ENCODE results near the gene ZNF814. TPM values are rescaled to one million over a fixed set of nuclear protein-coding genes. Genes with fewer than 3 reads are reported as not detected.
"Not testable (repeated sequence)": the region's sequence is repeated elsewhere in the genome, so short reads cannot be mapped to it uniquely, and the experiment has no call there.

The ZNF814 gene
- total and polyA plus RNA-seq, 2 donors (not counting 1 experiment from before 2014, with no cell fraction given) = 5.5 to 6.1 TPM

GRCh38 chr19:57927587-57927986 is 38.8 kb upstream of the ZNF814 start:
- TF ChIP-seq EZH2 (IDR thresholded peaks at IDR 0.05; ENCODE audit: low read length, missing control alignments) = no peak
- TF ChIP-seq CTCF (conservative IDR thresholded peaks at IDR 0.05 in 1 of 2, IDR thresholded peaks at IDR 0.05 in 1 of 2; ENCODE audit: low read depth in 1 of 2, low read length in 2 of 2) = no peak
- peaks cover 4% of the 10 kb centered on the region for H3K9me3 ChIP-seq (ENCODE audit: control insufficient read depth, insufficient read depth, low read depth, low read length)
- no peak overlapping the region for H2AFZ ChIP-seq (ENCODE audit: low read length)
- no peak overlapping the region for H3K9ac ChIP-seq (ENCODE audit: insufficient read depth, low read length)
- no peaks in the 10 kb centered on the region for H3K79me2 ChIP-seq (ENCODE audit: control insufficient read depth, insufficient read depth, low read length)
- H3K36me3 ChIP-seq (ENCODE audit: control insufficient read depth, insufficient read depth, low read length) = peaks cover 3% of the 10 kb centered on the region
- no peak overlapping the region for H3K4me2 ChIP-seq (ENCODE audit: extremely low read depth, insufficient read depth, low read length)
- H3K4me1 ChIP-seq (ENCODE audit: control insufficient read depth, extremely low read depth, insufficient read depth, low read length) = no peaks in the 10 kb centered on the region
- no peak for DNase-seq (ENCODE audit: low read depth in 2 of 2)
- H3K27me3 ChIP-seq (ENCODE audit: control insufficient read depth, insufficient read depth, low read length) = no peaks in the 10 kb centered on the region
- H3K27ac ChIP-seq (ENCODE audit: insufficient read depth, low read length) = no peak overlapping the region
- H3K4me3 ChIP-seq (replicated peaks in 1 of 4; ENCODE audit: control extremely low read depth in 1 of 4, insufficient read depth in 1 of 4, low read depth in 3 of 4, low read length in 4 of 4) = no peak overlapping the region
- no peaks in the 10 kb centered on the region for H4K20me1 ChIP-seq (ENCODE audit: control insufficient read depth, extremely low read depth, insufficient read depth, low read length)

GRCh38 chr19:57916168-57916995 is 27.5 kb upstream of the ZNF814 start, which contains the start of gene ZNF417:
Gene ZNF417 (minus strand): TSS chr19:57916592. CDS start chr19:57916411, 181 bp downstream.
- Histone ChIP-seq H3K79me2 (ENCODE audit: control insufficient read depth, insufficient read depth, low read length) (peaks cover 17% of the 10 kb centered on the region), H3K27ac (ENCODE audit: insufficient read depth, low read length) (peak within 1 kb of the TSS; percentile 77), H2AFZ (ENCODE audit: low read length) (peak within 1 kb of the TSS; percentile 43), H3K4me2 (ENCODE audit: extremely low read depth, insufficient read depth, low read length) (peak within 1 kb of the TSS; percentile 68), H3K9ac (ENCODE audit: insufficient read depth, low read length) (peak within 1 kb of the TSS; percentile 73), H3K4me3 (replicated peaks in 1 of 4; ENCODE audit: control extremely low read depth in 1 of 4, insufficient read depth in 1 of 4, low read depth in 3 of 4, low read length in 4 of 4) (peak within 1 kb of the TSS; percentile 39 to 92 (median 85))
- H3K27me3 ChIP-seq (ENCODE audit: control insufficient read depth, insufficient read depth, low read length); H3K36me3 ChIP-seq (ENCODE audit: control insufficient read depth, insufficient read depth, low read length); H4K20me1 ChIP-seq (ENCODE audit: control insufficient read depth, extremely low read depth, insufficient read depth, low read length); H3K4me1 ChIP-seq (ENCODE audit: control insufficient read depth, extremely low read depth, insufficient read depth, low read length); H3K9me3 ChIP-seq (ENCODE audit: control insufficient read depth, insufficient read depth, low read depth, low read length): not testable (repeated sequence)
- peak; percentile 7 to 35 for TF ChIP-seq CTCF (conservative IDR thresholded peaks at IDR 0.05 in 1 of 2, IDR thresholded peaks at IDR 0.05 in 1 of 2; ENCODE audit: low read depth in 1 of 2, low read length in 2 of 2)
- DNase-seq (ENCODE audit: low read depth in 2 of 2) = peak; percentile 96

- H4K20me1 ChIP-seq (ENCODE audit: control insufficient read depth, extremely low read depth, insufficient read depth, low read length) = no peaks in the 10 kb centered on the region
- no peak overlapping the region for H3K4me2 ChIP-seq (ENCODE audit: extremely low read depth, insufficient read depth, low read length)
- DNase-seq (ENCODE audit: low read depth in 2 of 2) = no peak
- no peak overlapping the region for H3K27ac ChIP-seq (ENCODE audit: insufficient read depth, low read length)
- no peaks in the 10 kb centered on the region for H3K4me1 ChIP-seq (ENCODE audit: control insufficient read depth, extremely low read depth, insufficient read depth, low read length)
- no peak overlapping the region for H3K9ac ChIP-seq (ENCODE audit: insufficient read depth, low read length)
- no peaks in the 10 kb centered on the region for H3K9me3 ChIP-seq (ENCODE audit: control insufficient read depth, insufficient read depth, low read depth, low read length)
- TF ChIP-seq EZH2 (IDR thresholded peaks at IDR 0.05; ENCODE audit: low read length, missing control alignments) (no peak), CTCF (conservative IDR thresholded peaks at IDR 0.05 in 1 of 2, IDR thresholded peaks at IDR 0.05 in 1 of 2; ENCODE audit: low read depth in 1 of 2, low read length in 2 of 2) (no peak)
- no peak overlapping the region for H2AFZ ChIP-seq (ENCODE audit: low read length)
- peaks cover 3% of the 10 kb centered on the region for H3K36me3 ChIP-seq (ENCODE audit: control insufficient read depth, insufficient read depth, low read length)
- no peak overlapping the region for H3K4me3 ChIP-seq (replicated peaks in 1 of 4; ENCODE audit: control extremely low read depth in 1 of 4, insufficient read depth in 1 of 4, low read depth in 3 of 4, low read length in 4 of 4)
- H3K79me2 ChIP-seq (ENCODE audit: control insufficient read depth, insufficient read depth, low read length) = peaks cover 17% of the 10 kb centered on the region
- H3K27me3 ChIP-seq (ENCODE audit: control insufficient read depth, insufficient read depth, low read length) = no peaks in the 10 kb centered on the region
Observed at GRCh38 chr19:57914531-57914930, 25.7 kb upstream of the ZNF814 start.

Data from fibroblast of lung (primary cell).